Measurements from ENCODE around the gene C1QTNF5.

Gene C1QTNF5

GRCh38 chr11:119323532-119324033 lies 17.1 kb downstream of the C1QTNF5 start:
- Histone ChIP-seq H3K4me1 (ENCODE audit: control insufficient read depth, insufficient read depth, low read length) (no peaks in the 10 kb centered on the region; the same call in 1 of the 2 replicates), H3K9me3 (ENCODE audit: control insufficient read depth, insufficient read depth, low read depth, low read length) (no peaks in the 10 kb centered on the region), H3K36me3 (ENCODE audit: control insufficient read depth in 2 of 2, insufficient read depth in 1 of 2, low read length in 2 of 2) (no peaks in the 10 kb centered on the region), H3K4me3 (ENCODE audit: low read depth, low read length) (no peak overlapping the region), H3K27ac (ENCODE audit: extremely low read depth, low read depth, low read length) (no peak overlapping the region)
- ChIA-PET POLR2A (interaction anchor here (1.0 to 1.4 kb wide), 3 partner anchors 11 to 229 kb away, joined by 3 to 5 read pairs (median 4); partner anchors contain the start of gene RNF26), CTCF (interaction anchor here (0.6 to 15.8 kb wide), 55 partner anchors 9 to 1312 kb away, joined by 3 to 151 read pairs (median 5); partner anchors contain the start of genes C1QTNF5, C2CD2L, CBL and RNF26)
- no peak for TF ChIP-seq ZNF501 (tag by site-specific recombination; IDR thresholded peaks at IDR 0.05)
- TF ChIP-seq ZNF214 (tag by site-specific recombination; IDR thresholded peaks at IDR 0.05; ENCODE audit: borderline replicate concordance), result no peak
- TF ChIP-seq ZBTB26 (tag by site-specific recombination; optimal IDR thresholded peaks at IDR 0.05), result no peak
- TF ChIP-seq TRIM28 (IDR thresholded peaks at IDR 0.05; ENCODE audit: borderline replicate concordance, low read length), result peak; percentile 17; the same call in 1 of the 2 replicates
- TF ChIP-seq ZNF629 (tag by site-specific recombination; IDR thresholded peaks at IDR 0.05), result no peak
- TF ChIP-seq ZNF654 (tag by site-specific recombination; IDR thresholded peaks at IDR 0.05; ENCODE audit: low read depth), result peak; percentile 64
- no peak for TF ChIP-seq PRDM10 (tag by site-specific recombination; IDR thresholded peaks at IDR 0.05)
- TF ChIP-seq ZNF157 (tag by site-specific recombination; IDR thresholded peaks at IDR 0.05), result no peak
- no peak for TF ChIP-seq MZF1 (tag by site-specific recombination; IDR thresholded peaks at IDR 0.05; ENCODE audit: borderline replicate concordance)
- peak; percentile 93 for TF ChIP-seq ZNF580 (tag by site-specific recombination; IDR thresholded peaks at IDR 0.05)
- TF ChIP-seq SP7 (tag by site-specific recombination; IDR thresholded peaks at IDR 0.05), result peak; percentile 39; the same call in 1 of the 2 replicates
- no peak for TF ChIP-seq ZNF76 (tag by site-specific recombination; IDR thresholded peaks at IDR 0.05; ENCODE audit: borderline replicate concordance, low read depth)
- no peak for TF ChIP-seq BCL6B (tag by site-specific recombination; IDR thresholded peaks at IDR 0.05)
- TF ChIP-seq ZNF202 (tag by site-specific recombination; IDR thresholded peaks at IDR 0.05; ENCODE audit: borderline replicate concordance), result no peak
- no peak for TF ChIP-seq ZNF175 (tag by site-specific recombination; IDR thresholded peaks at IDR 0.05)
- no peak for TF ChIP-seq SETDB1 (IDR thresholded peaks at IDR 0.05; ENCODE audit: insufficient read length, low read length)
- peak; percentile 44; the same call in 1 of the 2 replicates for TF ChIP-seq CTCF (tag by site-specific recombination; IDR thresholded peaks at IDR 0.05)
- no peak for TF ChIP-seq ZNF768 (tag by site-specific recombination; IDR thresholded peaks at IDR 0.05)
- no peak for TF ChIP-seq ZNF211 (tag by site-specific recombination; IDR thresholded peaks at IDR 0.05; ENCODE audit: low read depth)
- 0 out of 2 replicates have a peak, but pooled peaks have one; percentile 40 for TF ChIP-seq KLF8 (tag by site-specific recombination; IDR thresholded peaks at IDR 0.05)
- no peak for TF ChIP-seq ZNF155 (tag by site-specific recombination; IDR thresholded peaks at IDR 0.05)
- no peak for TF ChIP-seq ELK4 (IDR thresholded peaks at IDR 0.05; ENCODE audit: borderline replicate concordance, low read depth, low read length)
- peak; percentile 29; the same call in 1 of the 2 replicates for TF ChIP-seq ZSCAN30 (tag by site-specific recombination; IDR thresholded peaks at IDR 0.05)
- TF ChIP-seq ZSCAN23 (tag by site-specific recombination; IDR thresholded peaks at IDR 0.05), result no peak
- TF ChIP-seq REST (tag by site-specific recombination; IDR thresholded peaks at IDR 0.05), result no peak
